IMR-90 (cell line): ENCODE results near the gene DEAF1. TPM values are rescaled to one million over a fixed set of nuclear protein-coding genes. Genes with fewer than 3 reads are reported as not detected.

ENCODE experiments used
- ATAC-seq: fragments of 200-7000 bp; cut with Tn5 transposase; 2 replicates; pipeline ENCODE4 v1.9.1; 2020; ENCODE audit warnings: low read depth, mild to moderate bottlenecking, moderate library complexity
- BruUV-seq: library from RNA; stranded (reverse); fragments of 400-500 nt; replicated peaks from 2 replicates; lab custom pipeline; 2021; lab: Mats Ljungman, UMichigan
- CTCF ChIA-PET: fragments of 300-600 bp; formaldehyde crosslinking; extraction: SDS; loops from one replicate; lab custom pipeline; 2021; ENCODE audit warnings: antibody characterized with exemption; lab: Yijun Ruan, JAX
- POLR2A ChIA-PET: fragments of 300-600 bp; sonication (Branson Sonifier 250); formaldehyde crosslinking; loops from one replicate; lab custom pipeline; 2022; ENCODE audit warnings: antibody characterized with exemption; ENCODE audit not compliant: unreplicated experiment; lab: Charles Lee
- DNase-seq: peaks from one replicate; pipeline ENCODE4 v3.0.0; 2013
- H2AFZ ChIP-seq: replicated peaks from 2 replicates; pipeline ENCODE3; 2013; ENCODE audit warnings: low read length, mild to moderate bottlenecking; ENCODE audit not compliant: poor library complexity
- H2AK5ac ChIP-seq: 2 replicates; pipeline ENCODE4 v1.6.1; 2013; ENCODE audit warnings: low read depth, low read length, inconsistent platforms
- H2AK9ac ChIP-seq: replicated peaks from 2 replicates; pipeline ENCODE3; 2013; ENCODE audit warnings: mild to moderate bottlenecking, low read depth, low read length, moderate library complexity; ENCODE audit not compliant: poor library complexity
- H2BK120ac ChIP-seq: 2 replicates; pipeline ENCODE4 v1.6.1; 2013; ENCODE audit warnings: low read depth, low read length, inconsistent platforms
- H2BK15ac ChIP-seq: 3 replicates; pipeline ENCODE4 v1.6.1; 2013; ENCODE audit warnings: low read depth, low read length, inconsistent platforms
- H2BK20ac ChIP-seq: 2 replicates; pipeline ENCODE4 v1.6.1; 2013; ENCODE audit warnings: low read depth, mild to moderate bottlenecking, inconsistent platforms, low read length, moderate library complexity
- H2BK5ac ChIP-seq: 2 replicates; pipeline ENCODE4 v1.6.1; 2013; ENCODE audit warnings: mild to moderate bottlenecking, low read depth, low read length, inconsistent platforms; ENCODE audit not compliant: poor library complexity, severe bottlenecking
- H3K14ac ChIP-seq: replicated peaks from 2 replicates; pipeline ENCODE4 v1.6.1; 2013; ENCODE audit warnings: low read depth, low read length, inconsistent platforms
- H3K18ac ChIP-seq: 2 replicates; pipeline ENCODE4 v1.6.1; 2013; ENCODE audit warnings: low read depth, low read length, control low read depth
- H3K23ac ChIP-seq: 2 replicates; pipeline ENCODE4 v1.6.1; 2013; ENCODE audit warnings: low read depth, low read length, inconsistent platforms
- H3K27ac ChIP-seq: 2 replicates; pipeline ENCODE4 v1.5.1; 2013; ENCODE audit warnings: mild to moderate bottlenecking, control low read depth, low read length; ENCODE audit not compliant: insufficient read depth
- H3K27me3 ChIP-seq: 2 replicates; pipeline ENCODE4 v1.6.1; 2013; ENCODE audit warnings: low read length; ENCODE audit not compliant: control insufficient read depth, insufficient read depth
- H3K36me3 ChIP-seq: 2 replicates; pipeline ENCODE4 v1.6.1; 2013; ENCODE audit warnings: low read length, mixed read lengths; ENCODE audit not compliant: control insufficient read depth, insufficient read depth
- H3K4ac ChIP-seq: 2 replicates; pipeline ENCODE4 v1.6.1; 2013; ENCODE audit warnings: low read depth, low read length, inconsistent platforms
- H3K4me1 ChIP-seq: 2 replicates; pipeline ENCODE4 v1.6.1; 2013; ENCODE audit warnings: low read length, mixed read lengths; ENCODE audit not compliant: control insufficient read depth, insufficient read depth
- H3K4me2 ChIP-seq: 2 replicates; pipeline ENCODE4 v1.6.1; 2013; ENCODE audit warnings: low read depth, mild to moderate bottlenecking, control low read depth, low read length, moderate library complexity
- H3K4me3 ChIP-seq: 2 replicates; pipeline ENCODE4 v1.5.1; 2013; ENCODE audit warnings: low read depth, mild to moderate bottlenecking, control low read depth, low read length, moderate library complexity; ENCODE audit not compliant: insufficient read depth
- H3K56ac ChIP-seq: 2 replicates; pipeline ENCODE4 v1.6.1; 2013; ENCODE audit warnings: low read length, inconsistent platforms; ENCODE audit not compliant: insufficient read depth; ENCODE audit errors: extremely low read depth
- H3K79me1 ChIP-seq, 2 experiments: 2 replicates each; pipeline ENCODE4 v1.6.1; 2013; ENCODE audit warnings: low read length in 2 of 2, inconsistent platforms in 1 of 2, low read depth in 1 of 2
- H3K9ac ChIP-seq: 2 replicates; pipeline ENCODE4 v1.6.1; 2013; ENCODE audit warnings: low read depth, low read length, control low read depth
- H3K9me1 ChIP-seq: 2 replicates; pipeline ENCODE4 v1.6.1; 2013; ENCODE audit warnings: low read length, inconsistent platforms; ENCODE audit not compliant: insufficient read depth
- H3K9me3 ChIP-seq: 2 replicates; pipeline ENCODE4 v1.6.1; 2013; ENCODE audit warnings: low read length; ENCODE audit not compliant: control insufficient read depth, insufficient read depth
- H4K20me1 ChIP-seq: 2 replicates; pipeline ENCODE4 v1.6.1; 2013; ENCODE audit warnings: low read length, inconsistent platforms; ENCODE audit not compliant: insufficient read depth
- H4K5ac ChIP-seq: 2 replicates; pipeline ENCODE4 v1.6.1; 2013; ENCODE audit warnings: mild to moderate bottlenecking, low read depth, low read length, control low read depth
- H4K8ac ChIP-seq, 2 experiments: 2 replicates each; pipeline ENCODE4 v1.6.1; 2013; ENCODE audit warnings: low read depth in 2 of 2, low read length in 2 of 2, control low read depth in 1 of 2, inconsistent platforms in 1 of 2
- H4K91ac ChIP-seq: 2 replicates; pipeline ENCODE4 v1.6.1; 2013; ENCODE audit warnings: low read depth, low read length, inconsistent platforms; ENCODE audit not compliant: insufficient read depth
- BHLHE40 ChIP-seq: fragments of 150-350 bp; IDR thresholded peaks from 2 replicates; pipeline ENCODE4 v1.6.1; 2016; ENCODE audit warnings: mild to moderate bottlenecking, low read depth, low read length
- CEBPB ChIP-seq: IDR thresholded peaks from 2 replicates; pipeline ENCODE4 v1.6.1; 2012; ENCODE audit warnings: low read depth, low read length, improper control_type of control experiment
- CHD1 ChIP-seq: IDR thresholded peaks from 2 replicates; pipeline ENCODE4 v1.6.1; 2012; ENCODE audit warnings: low read depth, low read length, improper control_type of control experiment
- ELK1 ChIP-seq: fragments of 150-350 bp; IDR thresholded peaks from 2 replicates; pipeline ENCODE4 v1.6.1; 2016; ENCODE audit warnings: low read depth, mild to moderate bottlenecking, low read length, moderate library complexity, borderline replicate concordance
- FOS ChIP-seq: fragments of 150-350 bp; IDR thresholded peaks from 2 replicates; pipeline ENCODE4 v1.6.1; 2016; ENCODE audit warnings: low read depth, low read length
- MAFK ChIP-seq: IDR thresholded peaks from 2 replicates; pipeline ENCODE4 v1.6.1; 2012; ENCODE audit warnings: low read depth, low read length, improper control_type of control experiment
- POLR2A ChIP-seq: IDR thresholded peaks from 2 replicates; pipeline ENCODE4 v1.6.1; 2012; ENCODE audit warnings: mild to moderate bottlenecking, low read depth, low read length
- RAD21 ChIP-seq: IDR thresholded peaks from 2 replicates; pipeline ENCODE4 v1.6.1; 2012; ENCODE audit warnings: low read length, improper control_type of control experiment
- WGBS, 2 experiments: methylation state at CpG; one replicate each; pipeline versions ENCODE4 v1.1.5 to v1.1.7; 2013; ENCODE audit warnings: missing lambda C conversion rate in 2 of 2; ENCODE audit not compliant: insufficient read length in 1 of 2; ENCODE audit errors: extremely low coverage in 2 of 2; 5-methylcytosine and 5-hydroxymethylcytosine counted together
- dilution Hi-C: fragments of 300-500 bp; cut with HindIII; formaldehyde crosslinking; loops from one replicate; pipeline ENCODE4 v1.14.3; 2018; ENCODE audit warnings: low sequenced_read_pairs; ENCODE audit not compliant: unreplicated experiment
- in situ Hi-C: fragments of 300-500 bp; cut with MboI; formaldehyde crosslinking; loops from 3 replicates; pipeline ENCODE4 v1.14.3; 2019; ENCODE audit warnings: low sequenced_read_pairs, inconsistent platforms, mixed read lengths
- intact Hi-C: fragments of 100-400 bp; cut with micrococcal nuclease; formaldehyde crosslinking; loops from 2 replicates; pipeline ENCODE4 v1.10.0; 2022
- polyA plus RNA-seq, 3 experiments: library from polyadenylated mRNA; depleted of rRNA; stranded (reverse); fragments of >200 nt; gene quantifications; 2 replicates each; pipeline ENCODE4 v1.2.3, GENCODE V29; 2012; ENCODE audit warnings: low replicate concordance in 1 of 3
- total RNA-seq: library from RNA; depleted of rRNA; stranded (reverse); fragments of >200 nt; gene quantifications from 2 replicates; pipeline ENCODE4 v1.2.3, GENCODE V29; 2012
- TF ChIP-seq, protein P1 (sequence below): fragments of 150-350 bp; IDR thresholded peaks from 2 replicates; pipeline ENCODE4 v1.6.1; 2017; ENCODE audit warnings: mild to moderate bottlenecking, antibody characterized with exemption, low read length, low read depth
- TF ChIP-seq, protein P2 (sequence below): conservative IDR thresholded peaks from 2 replicates; pipeline ENCODE4 v1.5.1; 2012; ENCODE audit warnings: mild to moderate bottlenecking, low read depth, low read length, improper control_type of control experiment

Gene DEAF1
- total and polyA plus RNA-seq, 2 of the 4 experiments (the other 2 are of a cell fraction), result 22.9 to 31.6 TPM

- Histone ChIP-seq H3K23ac (no peak overlapping the region), H3K14ac (no peak overlapping the region), H4K20me1 (peaks cover 44% of the 10 kb centered on the region), H3K9me1 (no peaks in the 10 kb centered on the region), H4K5ac (no peak overlapping the region), H4K8ac (no peak overlapping the region), H2BK15ac (no peak overlapping the region), H2BK20ac (no peak overlapping the region), H3K9ac (no peak overlapping the region), H2BK120ac (no peak overlapping the region), H3K4me3 (no peak overlapping the region), H2AK5ac (no peak overlapping the region), H3K79me1 (no peaks in the 10 kb centered on the region), H3K56ac (no peak overlapping the region), H2AK9ac (no peak overlapping the region), H3K4me2 (no peak overlapping the region), H3K36me3 (peaks cover 16% of the 10 kb centered on the region; the same call in 1 of the 2 replicates), H2AFZ (no peak overlapping the region), H3K4me1 (peaks cover 10% of the 10 kb centered on the region; the same call in 1 of the 2 replicates), H3K9me3 (no peaks in the 10 kb centered on the region), H3K4ac (no peak overlapping the region), H3K27ac (no peak overlapping the region), H3K27me3 (peaks cover 16% of the 10 kb centered on the region; the same call in 1 of the 2 replicates), H3K18ac (no peak overlapping the region), H4K91ac (no peak overlapping the region), H2BK5ac (no peak overlapping the region)
- WGBS, 2 experiments, result 67% methylated on average over 10 of the region's 28 CpGs; no CpG with 5 or more reads in 1 of the 2 experiments
- POLR2A ChIA-PET, result interaction anchor here (0.6 kb wide), 1 partner anchor 31 kb away, joined by 9 read pairs; no protein-coding TSS in a partner anchor
- no peak for TF ChIP-seq CEBPB
- no peak for TF ChIP-seq BHLHE40
- no peak for TF ChIP-seq MAFK
- TF ChIP-seq, protein P1, sequence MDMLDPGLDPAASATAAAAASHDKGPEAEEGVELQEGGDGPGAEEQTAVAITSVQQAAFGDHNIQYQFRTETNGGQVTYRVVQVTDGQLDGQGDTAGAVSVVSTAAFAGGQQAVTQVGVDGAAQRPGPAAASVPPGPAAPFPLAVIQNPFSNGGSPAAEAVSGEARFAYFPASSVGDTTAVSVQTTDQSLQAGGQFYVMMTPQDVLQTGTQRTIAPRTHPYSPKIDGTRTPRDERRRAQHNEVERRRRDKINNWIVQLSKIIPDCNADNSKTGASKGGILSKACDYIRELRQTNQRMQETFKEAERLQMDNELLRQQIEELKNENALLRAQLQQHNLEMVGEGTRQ, result no peak
- no peak for TF ChIP-seq FOS
- TF ChIP-seq ELK1, result no peak
- TF ChIP-seq RAD21, result no peak
- TF ChIP-seq POLR2A, result no peak
- no peak for TF ChIP-seq CHD1
- TF ChIP-seq, protein P2, sequence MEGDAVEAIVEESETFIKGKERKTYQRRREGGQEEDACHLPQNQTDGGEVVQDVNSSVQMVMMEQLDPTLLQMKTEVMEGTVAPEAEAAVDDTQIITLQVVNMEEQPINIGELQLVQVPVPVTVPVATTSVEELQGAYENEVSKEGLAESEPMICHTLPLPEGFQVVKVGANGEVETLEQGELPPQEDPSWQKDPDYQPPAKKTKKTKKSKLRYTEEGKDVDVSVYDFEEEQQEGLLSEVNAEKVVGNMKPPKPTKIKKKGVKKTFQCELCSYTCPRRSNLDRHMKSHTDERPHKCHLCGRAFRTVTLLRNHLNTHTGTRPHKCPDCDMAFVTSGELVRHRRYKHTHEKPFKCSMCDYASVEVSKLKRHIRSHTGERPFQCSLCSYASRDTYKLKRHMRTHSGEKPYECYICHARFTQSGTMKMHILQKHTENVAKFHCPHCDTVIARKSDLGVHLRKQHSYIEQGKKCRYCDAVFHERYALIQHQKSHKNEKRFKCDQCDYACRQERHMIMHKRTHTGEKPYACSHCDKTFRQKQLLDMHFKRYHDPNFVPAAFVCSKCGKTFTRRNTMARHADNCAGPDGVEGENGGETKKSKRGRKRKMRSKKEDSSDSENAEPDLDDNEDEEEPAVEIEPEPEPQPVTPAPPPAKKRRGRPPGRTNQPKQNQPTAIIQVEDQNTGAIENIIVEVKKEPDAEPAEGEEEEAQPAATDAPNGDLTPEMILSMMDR, result no peak
- dilution Hi-C loops, result no loop called here
- ATAC-seq (no peak), DNase-seq (no peak)
- CTCF ChIA-PET, result no interaction called here
- intact Hi-C loops, result no loop called here
- in situ Hi-C loops, result no loop called here
- no TSS peak for BruUV-seq
Observed at GRCh38 chr11:638631-639331, 56.2 kb downstream of the DEAF1 start.
